A549 (cell line): ENCODE data around the gene FAM114A2.

Experiments
- CBX2 ChIP-seq: fragments of 200-600 bp; sonication (generic); IDR thresholded peaks from 2 replicates; pipeline ENCODE4 v1.6.1; 2016; ENCODE audit warnings: low read depth, mild to moderate bottlenecking, borderline replicate concordance
- EP300 ChIP-seq, 2 experiments: fragments of >200 bp; sonication (Bioruptor Twin); formaldehyde crosslinking; IDR thresholded peaks; 2 replicates in 1 of 2; 3 replicates in 1 of 2; pipeline ENCODE4 v1.6.1; 2016 to 2017
- JUN ChIP-seq, 2 experiments: fragments of >200 bp; sonication (Bioruptor Twin); formaldehyde crosslinking; IDR thresholded peaks; 2 replicates in 1 of 2; 3 replicates in 1 of 2; pipeline ENCODE4 v1.6.1; 2016 to 2017
- KDM1A ChIP-seq: fragments of 200-600 bp; sonication (generic); IDR thresholded peaks from 2 replicates; pipeline ENCODE4 v1.6.1; 2016; ENCODE audit warnings: low read depth, mild to moderate bottlenecking
- POLR2A ChIP-seq: IDR thresholded peaks from 2 replicates; pipeline ENCODE4 v1.6.1; 2012; ENCODE audit warnings: mild to moderate bottlenecking, low read length
- POLR2AphosphoS2 ChIP-seq: conservative IDR thresholded peaks from 2 replicates; pipeline ENCODE4 v1.6.1; 2012; ENCODE audit warnings: low read length, improper control_type of control experiment, inconsistent platforms
- RAD21 ChIP-seq, 2 experiments: fragments of >200 bp in 1 of 2; sonication (Bioruptor Twin) in 1 of 2; formaldehyde crosslinking in 1 of 2; IDR thresholded peaks in 1 of 2; conservative IDR thresholded peaks in 1 of 2; 2 replicates in 1 of 2; 3 replicates in 1 of 2; pipeline ENCODE4 v1.6.1; 2012 to 2018; ENCODE audit warnings: inconsistent platforms in 1 of 2
- RNF2 ChIP-seq: fragments of 200-600 bp; sonication (generic); IDR thresholded peaks from 2 replicates; pipeline ENCODE4 v1.6.1; 2016; ENCODE audit warnings: low read depth, mild to moderate bottlenecking, antibody characterized with exemption, moderate library complexity, borderline replicate concordance
- SMC3 ChIP-seq: fragments of >200 bp; sonication (Bioruptor Twin); formaldehyde crosslinking; IDR thresholded peaks from 3 replicates; pipeline ENCODE4 v1.6.1; 2018; ENCODE audit warnings: inconsistent platforms
- ZC3H11A ChIP-seq: fragments of 450-650 bp; IDR thresholded peaks from 2 replicates; pipeline ENCODE4 v1.6.1; 2014; ENCODE audit warnings: antibody characterized with exemption, mild to moderate bottlenecking
- TF ChIP-seq, protein P1 (sequence below): fragments of >200 bp; sonication (Bioruptor Twin); formaldehyde crosslinking; IDR thresholded peaks from 3 replicates; pipeline ENCODE4 v1.5.1; 2016
- TF ChIP-seq, protein P2 (sequence below): fragments of 200-600 bp; sonication (generic); IDR thresholded peaks from 2 replicates; pipeline ENCODE4 v1.6.1; 2016; ENCODE audit warnings: antibody characterized with exemption, mild to moderate bottlenecking, moderate library complexity

- TF ChIP-seq POLR2A: no peak
- TF ChIP-seq RNF2: no peak
- TF ChIP-seq SMC3: no peak
- TF ChIP-seq, protein P1, sequence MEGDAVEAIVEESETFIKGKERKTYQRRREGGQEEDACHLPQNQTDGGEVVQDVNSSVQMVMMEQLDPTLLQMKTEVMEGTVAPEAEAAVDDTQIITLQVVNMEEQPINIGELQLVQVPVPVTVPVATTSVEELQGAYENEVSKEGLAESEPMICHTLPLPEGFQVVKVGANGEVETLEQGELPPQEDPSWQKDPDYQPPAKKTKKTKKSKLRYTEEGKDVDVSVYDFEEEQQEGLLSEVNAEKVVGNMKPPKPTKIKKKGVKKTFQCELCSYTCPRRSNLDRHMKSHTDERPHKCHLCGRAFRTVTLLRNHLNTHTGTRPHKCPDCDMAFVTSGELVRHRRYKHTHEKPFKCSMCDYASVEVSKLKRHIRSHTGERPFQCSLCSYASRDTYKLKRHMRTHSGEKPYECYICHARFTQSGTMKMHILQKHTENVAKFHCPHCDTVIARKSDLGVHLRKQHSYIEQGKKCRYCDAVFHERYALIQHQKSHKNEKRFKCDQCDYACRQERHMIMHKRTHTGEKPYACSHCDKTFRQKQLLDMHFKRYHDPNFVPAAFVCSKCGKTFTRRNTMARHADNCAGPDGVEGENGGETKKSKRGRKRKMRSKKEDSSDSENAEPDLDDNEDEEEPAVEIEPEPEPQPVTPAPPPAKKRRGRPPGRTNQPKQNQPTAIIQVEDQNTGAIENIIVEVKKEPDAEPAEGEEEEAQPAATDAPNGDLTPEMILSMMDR: no peak
- TF ChIP-seq EP300 (IDR thresholded peaks at IDR 0.05): no peak
- TF ChIP-seq ZC3H11A: no peak
- no peak for TF ChIP-seq POLR2AphosphoS2
- TF ChIP-seq JUN (IDR thresholded peaks at IDR 0.05): no peak
- TF ChIP-seq CBX2: no peak
- TF ChIP-seq, protein P2, sequence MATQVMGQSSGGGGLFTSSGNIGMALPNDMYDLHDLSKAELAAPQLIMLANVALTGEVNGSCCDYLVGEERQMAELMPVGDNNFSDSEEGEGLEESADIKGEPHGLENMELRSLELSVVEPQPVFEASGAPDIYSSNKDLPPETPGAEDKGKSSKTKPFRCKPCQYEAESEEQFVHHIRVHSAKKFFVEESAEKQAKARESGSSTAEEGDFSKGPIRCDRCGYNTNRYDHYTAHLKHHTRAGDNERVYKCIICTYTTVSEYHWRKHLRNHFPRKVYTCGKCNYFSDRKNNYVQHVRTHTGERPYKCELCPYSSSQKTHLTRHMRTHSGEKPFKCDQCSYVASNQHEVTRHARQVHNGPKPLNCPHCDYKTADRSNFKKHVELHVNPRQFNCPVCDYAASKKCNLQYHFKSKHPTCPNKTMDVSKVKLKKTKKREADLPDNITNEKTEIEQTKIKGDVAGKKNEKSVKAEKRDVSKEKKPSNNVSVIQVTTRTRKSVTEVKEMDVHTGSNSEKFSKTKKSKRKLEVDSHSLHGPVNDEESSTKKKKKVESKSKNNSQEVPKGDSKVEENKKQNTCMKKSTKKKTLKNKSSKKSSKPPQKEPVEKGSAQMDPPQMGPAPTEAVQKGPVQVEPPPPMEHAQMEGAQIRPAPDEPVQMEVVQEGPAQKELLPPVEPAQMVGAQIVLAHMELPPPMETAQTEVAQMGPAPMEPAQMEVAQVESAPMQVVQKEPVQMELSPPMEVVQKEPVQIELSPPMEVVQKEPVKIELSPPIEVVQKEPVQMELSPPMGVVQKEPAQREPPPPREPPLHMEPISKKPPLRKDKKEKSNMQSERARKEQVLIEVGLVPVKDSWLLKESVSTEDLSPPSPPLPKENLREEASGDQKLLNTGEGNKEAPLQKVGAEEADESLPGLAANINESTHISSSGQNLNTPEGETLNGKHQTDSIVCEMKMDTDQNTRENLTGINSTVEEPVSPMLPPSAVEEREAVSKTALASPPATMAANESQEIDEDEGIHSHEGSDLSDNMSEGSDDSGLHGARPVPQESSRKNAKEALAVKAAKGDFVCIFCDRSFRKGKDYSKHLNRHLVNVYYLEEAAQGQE: no peak
- no peak for TF ChIP-seq KDM1A
- TF ChIP-seq RAD21 (conservative IDR thresholded peaks at IDR 0.05 in 1 of 2, IDR thresholded peaks at IDR 0.05 in 1 of 2): no peak
Measured at GRCh38 chr5:154063372-154063771, 24.7 kb upstream of the FAM114A2 start.
